NOMO-1 (cell line): ENCODE measurements around the gene FAM169A.
"Not testable (repeated sequence)": the region's sequence is repeated elsewhere in the genome, so short reads cannot be mapped to it uniquely, and the experiment has no call there.

Experiments
- DNase-seq, 2 experiments: peaks; one replicate each; lab custom pipeline; 2025; ENCODE audit not compliant: unreplicated experiment in 2 of 2; lab: John Stamatoyannopoulos, UW

FAM169A gene

GRCh38 chr5:74865804-74866595, at the start of gene FAM169A:
FAM169A (minus strand) TSS chr5:74866387; CDS start chr5:74841676, 24,711 bp downstream.
- peak in 1 of 2 experiments; percentile 10 for DNase-seq

DNA sequence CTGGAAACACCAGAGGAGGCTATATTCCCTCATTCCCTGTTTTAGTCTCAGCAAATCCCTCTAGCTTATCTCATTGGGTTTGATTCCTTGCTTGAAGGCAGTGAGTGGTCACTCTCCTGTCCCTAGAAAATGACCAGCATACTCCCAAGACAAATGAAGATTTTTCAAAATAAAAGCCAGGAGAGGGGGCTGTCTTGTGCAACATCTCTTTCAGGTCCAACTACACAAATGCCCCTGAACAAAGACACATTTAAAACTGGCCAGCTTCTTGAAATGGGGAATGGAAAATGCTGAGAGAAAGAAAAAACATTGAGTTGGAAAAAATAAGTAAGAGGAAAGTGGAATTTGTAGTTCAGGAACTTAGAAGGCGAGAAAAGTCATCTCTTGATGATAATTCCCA, 49.3 kb upstream of the FAM169A start:
- no peak for DNase-seq

DNA sequence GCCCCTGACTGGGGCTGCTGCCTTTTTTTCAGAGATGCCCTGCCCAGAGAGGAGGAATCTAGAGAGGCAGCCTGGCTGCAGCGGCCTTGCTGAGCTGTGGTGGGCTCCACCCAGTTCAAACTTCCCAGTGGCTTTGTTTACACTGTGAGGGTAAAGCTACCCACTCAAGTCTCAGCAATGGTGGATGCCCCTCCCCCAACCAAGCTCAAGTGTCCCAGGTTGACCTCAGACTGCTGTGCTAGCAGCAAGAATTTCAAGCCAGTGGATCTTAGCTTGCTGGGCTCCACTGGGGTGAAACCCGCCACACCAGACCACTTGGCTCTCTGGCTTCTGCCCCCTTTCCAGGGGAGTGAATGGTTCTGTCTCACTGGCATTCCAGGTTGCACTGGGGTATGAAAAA, 45.2 kb upstream of the FAM169A start:
- DNase-seq: not testable (repeated sequence)

DNA sequence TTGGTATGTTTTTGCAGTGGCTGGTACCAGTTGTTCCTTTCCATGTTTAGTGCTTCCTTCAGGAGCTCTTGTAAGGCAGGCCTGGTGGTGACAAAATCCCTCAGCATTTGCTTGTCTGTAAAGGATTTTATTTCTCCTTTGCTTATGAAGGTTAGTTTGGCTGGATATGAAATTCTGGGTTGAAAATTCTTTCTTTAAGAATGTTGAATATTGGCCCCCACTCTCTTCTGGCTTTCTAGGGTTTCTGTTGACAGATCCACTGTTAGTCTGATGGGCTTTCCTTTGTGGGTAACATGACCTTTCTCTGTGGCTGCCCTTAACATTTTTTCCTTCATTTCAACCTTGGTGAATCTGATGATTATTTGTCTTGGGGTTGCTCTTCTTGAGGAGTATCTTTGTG, 43.7 kb upstream of the FAM169A start:
- not testable (repeated sequence) for DNase-seq

DNA sequence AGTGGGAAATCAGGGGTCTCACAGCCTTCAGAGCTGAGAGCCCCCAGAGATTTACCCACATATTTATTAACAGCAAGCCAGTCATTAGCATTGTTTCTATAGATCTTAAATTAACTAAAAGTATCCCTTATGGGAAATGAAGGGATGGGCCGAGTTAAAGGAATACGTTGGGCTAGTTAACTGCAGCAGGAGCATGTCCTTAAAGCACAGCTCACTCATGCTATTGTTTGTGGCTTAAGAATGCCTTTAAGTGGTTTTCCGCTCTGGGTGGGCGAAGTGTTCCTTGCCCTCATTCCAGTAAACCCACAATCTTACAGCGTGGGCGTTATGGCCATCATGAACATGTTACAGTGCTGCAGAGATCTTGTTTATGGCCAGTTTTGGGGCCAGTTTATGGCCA, 42.0 kb upstream of the FAM169A start:
- not testable (repeated sequence) for DNase-seq

- DNase-seq: not testable (repeated sequence)
Observed at GRCh38 chr5:74904713-74905112, 38.5 kb upstream of the FAM169A start.

DNA sequence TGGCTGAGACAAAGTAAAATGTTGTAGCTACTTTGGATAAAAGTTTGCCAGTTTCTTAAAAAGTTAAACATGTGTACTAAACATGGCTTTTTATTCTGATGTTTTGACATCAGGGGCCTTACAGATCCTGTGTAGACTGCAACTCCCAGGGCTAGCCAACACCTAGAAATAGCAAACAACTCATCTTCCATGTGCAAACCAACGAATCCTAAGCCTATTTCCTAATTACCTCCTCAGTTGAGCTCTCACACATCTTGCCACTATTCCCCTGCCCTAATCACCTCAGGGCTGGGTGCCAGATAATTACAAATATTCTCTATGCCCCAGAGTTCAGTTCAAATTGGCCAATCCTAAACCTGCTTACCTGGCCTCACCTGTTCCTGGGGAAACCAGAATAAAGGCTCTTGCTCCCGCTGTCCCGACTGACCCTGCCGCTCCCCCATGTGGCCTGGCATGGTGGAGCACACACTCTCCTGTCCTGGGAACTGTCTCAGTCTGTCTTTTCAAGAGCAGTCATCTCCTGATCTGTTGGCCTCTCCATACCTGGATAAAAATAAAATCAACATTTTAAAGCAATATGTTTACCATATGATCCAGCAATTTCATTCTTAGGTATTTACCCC, 37.1 kb upstream of the FAM169A start:
- DNase-seq: no peak

DNA sequence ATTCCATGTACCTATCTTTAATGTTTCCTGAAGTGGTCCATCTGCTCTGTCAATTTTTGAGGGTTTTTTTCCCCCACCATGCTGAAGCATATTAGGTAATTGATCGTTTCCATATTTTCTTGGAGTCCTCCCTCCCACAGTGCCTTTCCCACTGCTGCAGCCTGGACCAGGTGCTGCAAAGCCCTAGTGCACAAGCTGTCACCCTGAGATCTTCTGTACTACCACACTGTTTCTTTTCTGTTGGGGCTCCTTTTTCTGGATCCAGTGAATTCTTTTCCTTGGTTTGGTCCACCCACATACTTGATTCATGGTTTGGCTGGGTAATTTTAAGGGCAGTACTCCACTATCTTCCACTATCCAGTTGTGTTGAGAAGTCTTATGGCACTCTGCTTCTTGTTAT, 30.9 kb upstream of the FAM169A start:
- no peak for DNase-seq

- DNase-seq: no peak
Observed at GRCh38 chr5:74895906-74896305, 29.7 kb upstream of the FAM169A start.

- no peak for DNase-seq
Observed at GRCh38 chr5:74894351-74894750, 28.2 kb upstream of the FAM169A start.

GRCh38 chr5:74892921-74893320, 26.7 kb upstream of the FAM169A start:
- no peak for DNase-seq

- DNase-seq: no peak
Observed at GRCh38 chr5:74889523-74890105, 23.4 kb upstream of the FAM169A start.

DNA sequence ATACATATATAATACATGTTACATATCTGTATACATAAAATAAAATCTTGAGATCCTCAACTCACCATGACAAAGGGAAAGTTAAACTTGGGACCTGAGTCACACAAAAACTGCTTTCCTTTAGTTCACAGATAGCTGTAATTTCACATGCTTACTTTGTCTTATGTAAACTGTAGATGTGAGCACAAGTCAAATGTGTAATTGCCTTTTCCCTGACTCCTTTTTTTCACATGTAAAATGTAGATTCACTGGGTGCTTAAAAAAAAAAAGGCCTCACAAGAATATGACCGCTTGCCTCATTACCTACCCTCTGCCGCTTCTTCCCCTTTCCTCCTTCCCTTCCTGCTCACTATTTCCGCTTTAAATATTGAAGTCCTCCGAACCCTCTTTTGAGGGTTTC, 21.9 kb upstream of the FAM169A start:
- peak; percentile 48 to 55 for DNase-seq

- DNase-seq: no peak
Observed at GRCh38 chr5:74885170-74885569, 19.0 kb upstream of the FAM169A start.

DNA sequence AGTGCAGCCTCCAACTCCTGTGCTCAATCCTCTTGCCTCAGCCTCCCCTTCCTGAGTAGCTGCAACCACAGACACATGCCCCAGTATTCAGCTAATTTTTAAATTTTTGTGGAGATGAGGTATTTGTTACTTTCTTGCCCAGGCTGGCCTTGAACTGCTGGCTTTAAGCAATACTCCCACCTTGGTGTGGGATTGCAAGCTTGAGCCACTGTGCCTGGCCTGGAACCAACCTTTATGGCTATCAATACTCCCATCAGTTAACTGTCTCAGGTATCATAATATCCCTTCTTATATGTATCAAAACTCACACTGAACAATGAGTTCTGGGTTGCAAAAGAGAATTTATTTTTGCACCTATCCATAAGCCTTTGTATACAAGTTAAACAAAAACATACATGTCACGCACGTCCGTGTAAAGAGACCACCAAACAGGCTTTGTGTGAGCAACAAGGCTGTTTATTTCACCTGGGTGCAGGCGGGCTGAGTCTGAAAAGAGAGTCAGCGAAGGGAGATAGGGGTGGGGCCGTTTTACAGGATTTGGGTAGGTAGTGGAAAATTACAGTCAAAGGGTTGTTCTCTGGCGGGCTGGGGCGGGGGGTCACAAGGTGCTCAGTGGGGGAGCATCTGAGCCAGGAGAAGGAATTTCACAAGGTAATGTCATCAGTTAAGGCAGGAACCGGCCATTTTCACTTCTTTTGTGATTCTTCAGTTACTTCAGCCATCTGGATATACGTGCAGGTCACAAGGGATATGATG, 16.4 kb upstream of the FAM169A start:
- not testable (repeated sequence) for DNase-seq

GRCh38 chr5:74877624-74878304, 11.6 kb upstream of the FAM169A start:
- no peak for DNase-seq

- no peak for DNase-seq
Observed at GRCh38 chr5:74875994-74876791, 10.0 kb upstream of the FAM169A start.

- DNase-seq: no peak
Observed at GRCh38 chr5:74873525-74874249, 7.5 kb upstream of the FAM169A start.
